Measurements from ENCODE around the gene SIGLEC11. TPM values are rescaled to one million over a fixed set of nuclear protein-coding genes. Genes with fewer than 3 reads are reported as not detected.

The SIGLEC11 gene
- polyA plus RNA-seq, 1 of the 3 experiments (the other 2 are of a cell fraction), result not detected

DNA sequence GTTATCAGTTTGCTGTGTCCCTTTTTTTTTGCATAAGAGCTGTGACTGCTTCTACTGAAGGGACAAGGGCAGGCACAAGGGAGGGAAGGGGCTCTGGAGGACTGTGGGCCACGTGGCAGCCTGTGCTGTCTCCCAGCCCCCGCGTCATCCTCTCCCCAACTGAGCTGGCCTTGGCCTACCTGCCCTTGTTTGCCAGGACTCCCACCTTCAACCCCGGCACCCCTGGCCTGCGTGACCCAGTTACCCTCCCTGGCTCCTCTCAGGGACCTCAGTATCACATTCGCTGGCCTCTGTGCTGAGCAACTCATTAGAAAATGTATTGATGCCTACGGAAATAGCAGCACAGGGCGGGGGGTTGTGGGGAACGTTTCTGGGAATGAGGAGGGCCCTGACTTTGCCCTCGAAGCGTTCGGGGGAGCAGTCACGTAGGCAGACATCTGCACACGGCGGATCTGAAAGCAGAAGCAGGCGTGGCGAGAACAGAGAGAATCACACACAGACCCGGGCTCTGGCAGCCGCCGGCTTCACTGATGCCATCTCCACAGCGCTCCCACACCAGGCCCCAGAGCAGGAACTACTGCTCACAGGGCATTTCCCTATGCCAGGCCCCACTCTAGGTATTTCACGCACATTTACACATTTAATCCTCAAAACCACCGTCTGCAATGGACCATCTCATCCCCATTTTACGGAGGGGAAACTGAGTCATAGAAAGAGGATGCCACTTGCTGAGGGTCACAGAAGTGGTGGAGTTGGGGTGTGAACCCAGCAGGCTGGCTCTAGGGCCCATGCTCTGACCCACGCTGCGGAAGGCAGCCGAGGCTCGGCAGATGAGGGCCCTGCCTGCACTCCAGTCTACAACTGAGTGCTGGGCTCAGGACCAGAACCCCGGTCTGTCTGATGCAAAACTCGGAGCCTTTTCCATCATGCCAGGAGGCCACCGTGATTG is 37.6 kb downstream of the SIGLEC11 start:
- H3K27ac ChIP-seq (ENCODE audit: low read depth in 2 of 2, low read length in 1 of 2), result no peak overlapping the region
- CTCF ChIA-PET, result no interaction called here

DNA sequence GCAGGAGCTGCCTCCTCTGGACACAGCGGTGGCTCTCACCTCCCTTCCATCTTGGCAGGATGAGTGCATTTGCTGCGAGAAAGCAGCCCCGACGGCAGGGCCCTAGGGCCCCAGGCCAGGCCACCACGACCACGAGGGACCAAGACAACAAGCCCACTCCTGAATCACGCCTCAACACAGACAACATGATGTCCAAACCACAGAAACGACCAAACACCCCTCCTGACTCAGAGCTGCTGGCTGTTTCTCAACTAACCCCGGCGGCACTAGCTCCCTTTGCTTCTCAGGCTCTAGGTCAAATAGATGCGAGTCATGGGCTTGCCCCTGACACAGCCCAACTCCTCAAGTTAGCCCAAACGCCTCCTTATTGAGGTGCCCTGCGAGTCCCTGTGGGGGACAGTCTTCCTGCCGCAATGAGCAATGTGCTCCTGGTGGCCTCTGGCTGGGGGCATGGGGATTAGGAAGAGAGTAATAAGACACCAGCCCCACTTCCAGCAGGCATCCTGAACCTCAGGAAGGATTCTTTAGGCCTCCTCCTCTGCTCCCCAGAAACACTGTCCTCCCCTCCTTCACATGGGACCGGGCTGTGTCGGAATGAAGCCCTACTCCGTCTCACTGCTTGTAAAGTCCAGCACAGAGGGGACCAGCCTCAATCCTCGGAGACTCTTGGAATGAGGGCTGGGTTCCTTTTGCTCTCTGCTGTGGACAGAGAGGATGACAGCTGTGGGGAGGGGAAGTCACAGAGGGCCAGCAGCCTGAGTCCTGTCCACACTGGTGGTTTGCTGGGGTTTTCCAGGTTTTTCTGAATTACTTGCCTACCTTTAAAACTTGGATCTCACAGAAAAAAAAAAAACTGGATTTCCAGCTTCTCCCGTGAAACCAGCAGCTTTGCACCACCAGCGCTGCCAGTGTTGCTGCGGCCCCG is 38.8 kb downstream of the SIGLEC11 start:
- POLR2A ChIA-PET, result no interaction called here
- Histone ChIP-seq H3K9me3 (no peaks in the 10 kb centered on the region), H3F3A (replicated peaks; ENCODE audit: insufficient read depth) (peaks cover 4% of the 10 kb centered on the region), H3K9me2 (no peaks in the 10 kb centered on the region), H3K4me3 (ENCODE audit: low read depth in 2 of 2, low read length in 1 of 2) (no peak overlapping the region), H3K79me2 (ENCODE audit: insufficient read depth) (peaks cover 98% of the 10 kb centered on the region), H2AFZ (ENCODE audit: low read depth) (no peak overlapping the region), H3K4me2 (no peak overlapping the region), H3K27me3 (ENCODE audit: insufficient read depth) (no peaks in the 10 kb centered on the region), H3K4me1 (ENCODE audit: control insufficient read depth in 1 of 2, insufficient read depth in 2 of 2, low read depth in 1 of 2, low read length in 1 of 2) (peaks cover 0 to 1% of the 10 kb centered on the region in 2 experiments; a peak in 2 of 4 replicates), H3K36me3 (replicated peaks in 1 of 2; ENCODE audit: control insufficient read depth in 1 of 2, insufficient read depth in 2 of 2, low read length in 1 of 2) (peaks cover 20 to 29% of the 10 kb centered on the region in 2 experiments), H3K27ac (ENCODE audit: low read depth in 2 of 2, low read length in 1 of 2) (no peak overlapping the region), H4K20me1 (ENCODE audit: insufficient read depth) (peaks cover 55% of the 10 kb centered on the region; the same call in 1 of the 2 replicates), H3K9ac (no peak overlapping the region)
- CTCF ChIA-PET, result interaction anchor here (1.2 kb wide), 1 partner anchor 11 kb away, joined by 3 read pairs; no protein-coding TSS in a partner anchor
- WGBS (ENCODE audit: low lambda C conversion rate), result 92% methylated on average over 12 of the region's 22 CpGs
- DNase-seq, result no peak
- TF ChIP-seq EP300 (IDR thresholded peaks at IDR 0.05; ENCODE audit: borderline replicate concordance in 1 of 2, low read depth in 1 of 2, low read length in 1 of 2) (no peak), JUND (IDR thresholded peaks at IDR 0.05) (no peak), TCF12 (IDR thresholded peaks at IDR 0.05) (no peak), CHD2 (IDR thresholded peaks at IDR 0.05; ENCODE audit: low read length, partially characterized antibody) (no peak), RAD21 (IDR thresholded peaks at IDR 0.05; ENCODE audit: low read length) (no peak), NFIC (IDR thresholded peaks at IDR 0.05; ENCODE audit: borderline replicate concordance) (no peak), YY1 (IDR thresholded peaks at IDR 0.05; ENCODE audit: low read depth) (no peak), EZH2phosphoT487 (IDR thresholded peaks at IDR 0.05; ENCODE audit: borderline replicate concordance, low read depth) (no peak), GABPA (IDR thresholded peaks at IDR 0.05; ENCODE audit: low read depth) (no peak), FOXJ3 (CRISPR knock-in tag; IDR thresholded peaks at IDR 0.05) (no peak), NRF1 (IDR thresholded peaks at IDR 0.05; ENCODE audit: low read depth, low read length) (no peak), RFX5 (IDR thresholded peaks at IDR 0.05; ENCODE audit: low read length) (no peak), FOXM1 (IDR thresholded peaks at IDR 0.05; ENCODE audit: low read depth) (no peak), MXI1 (IDR thresholded peaks at IDR 0.05; ENCODE audit: low read depth, low read length) (no peak)
- TF ChIP-seq, protein P1, sequence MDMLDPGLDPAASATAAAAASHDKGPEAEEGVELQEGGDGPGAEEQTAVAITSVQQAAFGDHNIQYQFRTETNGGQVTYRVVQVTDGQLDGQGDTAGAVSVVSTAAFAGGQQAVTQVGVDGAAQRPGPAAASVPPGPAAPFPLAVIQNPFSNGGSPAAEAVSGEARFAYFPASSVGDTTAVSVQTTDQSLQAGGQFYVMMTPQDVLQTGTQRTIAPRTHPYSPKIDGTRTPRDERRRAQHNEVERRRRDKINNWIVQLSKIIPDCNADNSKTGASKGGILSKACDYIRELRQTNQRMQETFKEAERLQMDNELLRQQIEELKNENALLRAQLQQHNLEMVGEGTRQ (IDR thresholded peaks at IDR 0.05; ENCODE audit: borderline replicate concordance, low read depth, low read length), result no peak
- TF ChIP-seq, protein P2, sequence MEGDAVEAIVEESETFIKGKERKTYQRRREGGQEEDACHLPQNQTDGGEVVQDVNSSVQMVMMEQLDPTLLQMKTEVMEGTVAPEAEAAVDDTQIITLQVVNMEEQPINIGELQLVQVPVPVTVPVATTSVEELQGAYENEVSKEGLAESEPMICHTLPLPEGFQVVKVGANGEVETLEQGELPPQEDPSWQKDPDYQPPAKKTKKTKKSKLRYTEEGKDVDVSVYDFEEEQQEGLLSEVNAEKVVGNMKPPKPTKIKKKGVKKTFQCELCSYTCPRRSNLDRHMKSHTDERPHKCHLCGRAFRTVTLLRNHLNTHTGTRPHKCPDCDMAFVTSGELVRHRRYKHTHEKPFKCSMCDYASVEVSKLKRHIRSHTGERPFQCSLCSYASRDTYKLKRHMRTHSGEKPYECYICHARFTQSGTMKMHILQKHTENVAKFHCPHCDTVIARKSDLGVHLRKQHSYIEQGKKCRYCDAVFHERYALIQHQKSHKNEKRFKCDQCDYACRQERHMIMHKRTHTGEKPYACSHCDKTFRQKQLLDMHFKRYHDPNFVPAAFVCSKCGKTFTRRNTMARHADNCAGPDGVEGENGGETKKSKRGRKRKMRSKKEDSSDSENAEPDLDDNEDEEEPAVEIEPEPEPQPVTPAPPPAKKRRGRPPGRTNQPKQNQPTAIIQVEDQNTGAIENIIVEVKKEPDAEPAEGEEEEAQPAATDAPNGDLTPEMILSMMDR (IDR thresholded peaks at IDR 0.05), result no peak

More for the DNA sequence above, 37.6 kb downstream of the SIGLEC11 start:
- no peak overlapping the region for H3K9ac ChIP-seq
- DNase-seq, result no peak
- H3K9me3 ChIP-seq, result no peaks in the 10 kb centered on the region
- H3K4me2 ChIP-seq, result no peak overlapping the region
- POLR2A ChIA-PET, result no interaction called here
- peaks cover 98% of the 10 kb centered on the region for H3K79me2 ChIP-seq (ENCODE audit: insufficient read depth)
- H3K27me3 ChIP-seq (ENCODE audit: insufficient read depth), result no peaks in the 10 kb centered on the region
- WGBS (ENCODE audit: low lambda C conversion rate), result 94% methylated on average over 28 of the region's 31 CpGs
- H4K20me1 ChIP-seq (ENCODE audit: insufficient read depth), result peaks cover 59% of the 10 kb centered on the region; the same call in 1 of the 2 replicates
- peaks cover 4% of the 10 kb centered on the region for H3F3A ChIP-seq (replicated peaks; ENCODE audit: insufficient read depth)
- peaks cover 7 to 8% of the 10 kb centered on the region in 2 experiments; a peak in 2 of 4 replicates for H3K4me1 ChIP-seq (ENCODE audit: control insufficient read depth in 1 of 2, insufficient read depth in 2 of 2, low read depth in 1 of 2, low read length in 1 of 2)
- no peak for TF ChIP-seq SIN3A (IDR thresholded peaks at IDR 0.05; ENCODE audit: borderline replicate concordance, low read depth, low read length)
- no peak for TF ChIP-seq MEF2A (IDR thresholded peaks at IDR 0.05; ENCODE audit: borderline replicate concordance, low read depth)
- TF ChIP-seq, protein P3, sequence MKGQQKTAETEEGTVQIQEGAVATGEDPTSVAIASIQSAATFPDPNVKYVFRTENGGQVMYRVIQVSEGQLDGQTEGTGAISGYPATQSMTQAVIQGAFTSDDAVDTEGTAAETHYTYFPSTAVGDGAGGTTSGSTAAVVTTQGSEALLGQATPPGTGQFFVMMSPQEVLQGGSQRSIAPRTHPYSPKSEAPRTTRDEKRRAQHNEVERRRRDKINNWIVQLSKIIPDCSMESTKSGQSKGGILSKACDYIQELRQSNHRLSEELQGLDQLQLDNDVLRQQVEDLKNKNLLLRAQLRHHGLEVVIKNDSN (IDR thresholded peaks at IDR 0.05; ENCODE audit: borderline replicate concordance, low read depth), result no peak
- TF ChIP-seq, protein P4, sequence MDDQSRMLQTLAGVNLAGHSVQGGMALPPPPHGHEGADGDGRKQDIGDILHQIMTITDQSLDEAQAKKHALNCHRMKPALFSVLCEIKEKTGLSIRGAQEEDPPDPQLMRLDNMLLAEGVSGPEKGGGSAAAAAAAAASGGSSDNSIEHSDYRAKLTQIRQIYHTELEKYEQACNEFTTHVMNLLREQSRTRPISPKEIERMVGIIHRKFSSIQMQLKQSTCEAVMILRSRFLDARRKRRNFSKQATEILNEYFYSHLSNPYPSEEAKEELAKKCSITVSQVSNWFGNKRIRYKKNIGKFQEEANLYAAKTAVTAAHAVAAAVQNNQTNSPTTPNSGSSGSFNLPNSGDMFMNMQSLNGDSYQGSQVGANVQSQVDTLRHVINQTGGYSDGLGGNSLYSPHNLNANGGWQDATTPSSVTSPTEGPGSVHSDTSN (IDR thresholded peaks at IDR 0.05), result no peak
- TF ChIP-seq JUND (IDR thresholded peaks at IDR 0.05), result no peak
- TF ChIP-seq FOSL2 (IDR thresholded peaks at IDR 0.05; ENCODE audit: borderline replicate concordance, low read depth), result no peak
- TF ChIP-seq RXRA (IDR thresholded peaks at IDR 0.05; ENCODE audit: borderline replicate concordance, low read depth), result no peak
- peaks cover 26 to 28% of the 10 kb centered on the region in 2 experiments for H3K36me3 ChIP-seq (replicated peaks in 1 of 2; ENCODE audit: control insufficient read depth in 1 of 2, insufficient read depth in 2 of 2, low read length in 1 of 2)
- no peak overlapping the region for H2AFZ ChIP-seq (ENCODE audit: low read depth)
- no peak overlapping the region for H3K4me3 ChIP-seq (ENCODE audit: low read depth in 2 of 2, low read length in 1 of 2)
- no peaks in the 10 kb centered on the region for H3K9me2 ChIP-seq

Measured in SK-N-SH (cell line).